ENCODE results near the gene MUC12. TPM values are rescaled to one million over a fixed set of nuclear protein-coding genes. Genes with fewer than 3 reads are reported as not detected.

MUC12 gene
- total and polyA plus RNA-seq, 4 donors = 0.16 TPM; not detected in 3

GRCh38 chr7:100942045-100942774, 27.2 kb upstream of the MUC12 start:
- H3K9me3 ChIP-seq (ENCODE audit: control insufficient read depth in 4 of 4, low read length in 3 of 4) = peaks cover 0 to 2% (median 0%) of the 10 kb centered on the region in 4 donors
- no peak overlapping the region for H3K9ac ChIP-seq (ENCODE audit: low read depth in 1 of 2, low read length in 2 of 2)
- 66% methylated on average over 9 of the region's 9 CpGs for WGBS
- no peak for TF ChIP-seq FOXA2 (IDR thresholded peaks at IDR 0.05)
- no peak for TF ChIP-seq ZBTB33 (IDR thresholded peaks at IDR 0.05)
- no peak for TF ChIP-seq RXRA (IDR thresholded peaks at IDR 0.05)
- no peak for TF ChIP-seq TAF1 (conservative IDR thresholded peaks at IDR 0.05)
- TF ChIP-seq HNF4G (IDR thresholded peaks at IDR 0.05) = no peak
- TF ChIP-seq GABPA (IDR thresholded peaks at IDR 0.05 in 1 of 2, conservative IDR thresholded peaks at IDR 0.05 in 1 of 2) = no peak
- TF ChIP-seq SP1 (IDR thresholded peaks at IDR 0.05) = no peak
- no peak for TF ChIP-seq RAD21 (IDR thresholded peaks at IDR 0.05)
- no peak for TF ChIP-seq REST (IDR thresholded peaks at IDR 0.05)
- TF ChIP-seq EGR1 (IDR thresholded peaks at IDR 0.05; ENCODE audit: low read depth in 2 of 2) = no peak
- TF ChIP-seq, protein P1, sequence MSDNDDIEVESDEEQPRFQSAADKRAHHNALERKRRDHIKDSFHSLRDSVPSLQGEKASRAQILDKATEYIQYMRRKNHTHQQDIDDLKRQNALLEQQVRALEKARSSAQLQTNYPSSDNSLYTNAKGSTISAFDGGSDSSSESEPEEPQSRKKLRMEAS (IDR thresholded peaks at IDR 0.05) = no peak
- TF ChIP-seq ATF3 (IDR thresholded peaks at IDR 0.05) = no peak
- no peak for TF ChIP-seq NR2F2 (IDR thresholded peaks at IDR 0.05)
- TF ChIP-seq FOXA1 (IDR thresholded peaks at IDR 0.05) = no peak
- no peak for TF ChIP-seq YY1 (IDR thresholded peaks at IDR 0.05)
- no peak for TF ChIP-seq JUND (IDR thresholded peaks at IDR 0.05)
- no peak for TF ChIP-seq HNF4A (conservative IDR thresholded peaks at IDR 0.05)
- TF ChIP-seq, protein P2, sequence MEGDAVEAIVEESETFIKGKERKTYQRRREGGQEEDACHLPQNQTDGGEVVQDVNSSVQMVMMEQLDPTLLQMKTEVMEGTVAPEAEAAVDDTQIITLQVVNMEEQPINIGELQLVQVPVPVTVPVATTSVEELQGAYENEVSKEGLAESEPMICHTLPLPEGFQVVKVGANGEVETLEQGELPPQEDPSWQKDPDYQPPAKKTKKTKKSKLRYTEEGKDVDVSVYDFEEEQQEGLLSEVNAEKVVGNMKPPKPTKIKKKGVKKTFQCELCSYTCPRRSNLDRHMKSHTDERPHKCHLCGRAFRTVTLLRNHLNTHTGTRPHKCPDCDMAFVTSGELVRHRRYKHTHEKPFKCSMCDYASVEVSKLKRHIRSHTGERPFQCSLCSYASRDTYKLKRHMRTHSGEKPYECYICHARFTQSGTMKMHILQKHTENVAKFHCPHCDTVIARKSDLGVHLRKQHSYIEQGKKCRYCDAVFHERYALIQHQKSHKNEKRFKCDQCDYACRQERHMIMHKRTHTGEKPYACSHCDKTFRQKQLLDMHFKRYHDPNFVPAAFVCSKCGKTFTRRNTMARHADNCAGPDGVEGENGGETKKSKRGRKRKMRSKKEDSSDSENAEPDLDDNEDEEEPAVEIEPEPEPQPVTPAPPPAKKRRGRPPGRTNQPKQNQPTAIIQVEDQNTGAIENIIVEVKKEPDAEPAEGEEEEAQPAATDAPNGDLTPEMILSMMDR (IDR thresholded peaks at IDR 0.05; ENCODE audit: low read depth, low read length, missing input control) = no peak
- H3K27me3 ChIP-seq (ENCODE audit: control insufficient read depth in 4 of 4, insufficient read depth in 4 of 4, low read length in 3 of 4) = no peaks in the 10 kb centered on the region
- H3K27ac ChIP-seq (ENCODE audit: low read depth in 1 of 2, low read length in 2 of 2) = no peak overlapping the region
- no peak for DNase-seq (ENCODE audit: low spot score)
- H3K36me3 ChIP-seq (ENCODE audit: control insufficient read depth in 4 of 4, insufficient read depth in 3 of 4, low read depth in 1 of 4, low read length in 3 of 4) = no peaks in the 10 kb centered on the region
- no peak overlapping the region for H3K4me3 ChIP-seq (ENCODE audit: low read depth in 1 of 3, low read length in 3 of 3)
- no peaks in the 10 kb centered on the region for H3K4me1 ChIP-seq (ENCODE audit: control insufficient read depth in 4 of 4, insufficient read depth in 4 of 4, low read length in 3 of 4)

Measured in liver (tissue), 9 donors.